ENCODE measurements around the gene COX4I2.

Gene COX4I2

DNA sequence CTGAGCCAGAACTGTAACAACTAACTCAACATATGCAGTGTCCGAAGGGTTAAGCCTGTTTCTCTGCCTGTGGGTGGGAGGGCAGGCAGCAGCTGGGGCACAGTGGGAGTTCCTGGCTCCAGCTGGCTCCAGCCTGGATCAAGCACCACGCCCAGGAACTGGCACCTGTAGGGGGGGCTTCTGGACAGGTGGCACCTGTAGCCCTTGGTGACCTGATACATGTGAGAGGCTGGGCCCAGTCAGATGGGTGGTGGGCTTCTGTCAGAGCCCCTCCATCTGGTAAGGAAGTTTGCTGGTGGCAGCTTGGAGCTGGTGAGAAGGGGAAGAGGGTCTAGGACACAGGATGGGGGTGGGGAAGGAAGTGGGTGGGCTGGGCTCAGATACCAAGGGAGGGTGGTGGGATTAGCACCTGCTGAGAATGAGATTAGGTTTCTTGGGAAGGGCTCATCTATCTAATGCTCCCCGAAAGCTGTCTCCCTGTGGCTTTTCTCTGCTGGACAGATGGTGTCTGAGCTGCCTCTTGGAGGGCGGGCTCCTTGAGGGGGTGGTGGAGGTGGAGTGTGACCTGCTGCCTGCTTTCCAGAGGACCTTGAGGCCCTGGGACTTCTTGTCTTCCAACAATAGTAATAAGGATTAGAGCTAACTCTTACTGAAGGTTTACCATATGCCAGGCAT is 56.4 kb downstream of the COX4I2 start:
- no peak for DNase-seq (ENCODE audit: low read depth in 2 of 3, low spot score in 1 of 3)
